Left hindlimb (tissue), 1 donor: ENCODE results near the gene OSER1.

Experiments used
- DNase-seq: peaks from one replicate; pipeline ENCODE4 v3.0.0-alpha.2; 2018

OSER1 gene

DNA sequence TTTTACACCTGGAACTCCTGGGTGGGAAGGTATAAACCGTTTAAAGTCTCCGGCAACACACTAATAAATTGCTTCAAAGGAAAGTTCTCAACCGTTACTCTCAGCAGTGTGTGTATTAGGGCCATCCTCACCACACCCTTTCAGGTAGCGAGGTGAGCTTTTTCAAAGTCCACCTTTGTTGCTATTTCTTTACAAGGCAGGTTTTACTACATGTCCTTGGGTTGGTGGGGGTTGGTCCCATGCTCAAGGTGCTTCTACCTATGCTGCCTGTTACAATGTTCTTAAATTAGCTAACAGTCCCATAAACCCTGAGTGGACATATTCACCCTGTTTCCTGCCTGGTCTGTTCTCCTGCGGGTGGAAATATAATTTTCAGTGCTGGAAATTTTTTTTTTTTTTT is 13.2 kb upstream of the OSER1 start:
- DNase-seq, result no peak

DNA sequence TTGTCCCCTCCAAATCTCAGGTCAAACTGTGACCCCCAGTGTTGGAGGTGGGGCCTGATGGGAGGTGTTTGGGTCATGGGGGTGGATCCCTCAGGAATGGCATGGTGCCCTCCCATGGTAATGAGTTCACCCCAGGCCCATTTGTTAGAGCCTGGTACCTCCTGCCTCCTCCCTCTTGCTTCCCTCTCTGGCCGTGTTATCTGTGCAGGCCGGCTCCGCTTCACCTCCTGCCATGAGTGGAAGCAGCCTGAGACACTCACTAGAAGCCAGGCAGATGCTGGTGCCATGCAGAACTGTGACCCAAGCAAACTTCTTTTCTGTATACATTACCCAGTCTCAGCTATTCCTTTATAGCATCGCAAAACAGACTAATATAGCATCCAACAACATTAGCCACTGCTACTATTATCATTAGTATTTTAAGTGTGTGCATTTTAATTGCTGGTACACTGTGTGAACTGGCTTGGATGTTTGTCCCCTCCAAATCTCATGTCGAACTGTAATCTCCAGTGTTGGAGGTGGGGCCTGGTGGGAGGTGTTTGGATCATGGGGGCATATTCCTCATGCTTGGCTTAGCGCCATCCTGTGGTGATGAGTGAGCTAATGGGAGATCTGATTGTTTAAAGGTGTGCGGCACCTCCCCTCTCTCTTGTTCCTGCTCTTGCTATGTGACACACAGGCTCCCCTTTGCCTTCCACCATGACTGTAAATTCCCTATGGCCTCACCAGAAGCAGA is 12.2 kb upstream of the OSER1 start:
- no peak for DNase-seq

DNA sequence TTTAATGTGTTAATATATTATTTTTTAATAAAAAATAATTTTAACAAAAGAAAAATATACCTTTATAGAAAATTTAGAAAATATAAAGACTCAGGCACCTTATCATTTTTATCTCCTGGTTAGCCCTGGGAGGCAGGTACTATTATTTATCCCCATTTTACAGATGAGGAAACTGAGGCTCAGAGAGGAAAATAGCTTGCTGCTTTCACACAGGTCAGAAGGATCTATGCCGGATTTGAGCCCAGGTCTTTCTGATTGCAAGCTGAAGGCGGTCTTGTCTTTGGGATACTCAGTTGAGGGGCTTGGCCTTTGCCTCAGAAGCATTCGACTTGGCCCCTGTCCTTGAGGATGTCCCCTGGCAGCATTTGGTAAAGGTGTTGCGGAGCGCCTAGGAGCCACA is 11.5 kb upstream of the OSER1 start:
- no peak for DNase-seq

DNA sequence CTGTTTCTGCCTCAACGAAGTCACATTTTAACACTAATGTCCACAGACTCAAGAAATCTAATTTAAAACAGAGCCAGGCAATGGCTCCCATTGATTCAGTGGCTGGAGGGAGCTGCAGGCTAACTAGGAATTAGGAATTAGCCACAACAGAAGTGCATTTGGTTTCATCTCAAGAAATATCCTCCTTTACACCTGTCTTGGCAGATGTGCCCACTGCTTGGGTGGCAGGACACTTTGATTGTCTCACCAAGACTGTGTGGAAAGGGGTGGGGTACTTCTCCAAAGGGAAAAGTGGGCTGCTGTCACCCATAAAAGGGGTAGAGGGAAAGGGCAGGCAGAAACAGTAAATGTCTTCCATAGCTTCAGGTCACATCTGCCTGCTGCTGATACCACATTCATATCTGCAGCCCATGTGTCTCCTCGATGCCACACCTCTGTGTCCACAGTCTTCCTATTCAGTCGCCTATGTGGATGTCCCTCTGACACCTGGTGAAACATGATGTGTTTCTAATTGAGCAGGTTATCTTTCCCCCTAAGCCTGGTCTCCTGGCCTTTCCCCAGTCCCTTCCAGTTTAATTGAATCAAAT is 10.9 kb upstream of the OSER1 start:
- no peak for DNase-seq

DNA sequence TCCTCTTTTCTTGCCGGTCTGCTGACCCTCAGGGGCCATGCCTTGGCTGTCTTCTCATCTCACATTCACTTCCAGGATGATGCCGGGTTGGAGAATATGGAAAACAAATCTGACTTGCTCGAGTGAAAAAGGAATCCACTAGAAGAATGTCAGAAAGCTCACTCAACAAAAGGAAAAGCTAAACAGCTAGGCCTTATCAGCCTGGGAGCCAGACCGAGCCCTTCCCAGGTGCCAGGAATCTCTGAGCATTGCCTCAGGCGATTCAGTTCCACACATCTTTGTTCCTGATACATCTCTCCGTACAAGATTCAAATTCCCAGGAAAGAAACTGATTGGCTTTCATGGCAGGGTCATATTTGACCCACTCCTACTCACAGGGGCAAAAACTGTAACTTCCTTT is 9.2 kb upstream of the OSER1 start:
- no peak for DNase-seq

DNA sequence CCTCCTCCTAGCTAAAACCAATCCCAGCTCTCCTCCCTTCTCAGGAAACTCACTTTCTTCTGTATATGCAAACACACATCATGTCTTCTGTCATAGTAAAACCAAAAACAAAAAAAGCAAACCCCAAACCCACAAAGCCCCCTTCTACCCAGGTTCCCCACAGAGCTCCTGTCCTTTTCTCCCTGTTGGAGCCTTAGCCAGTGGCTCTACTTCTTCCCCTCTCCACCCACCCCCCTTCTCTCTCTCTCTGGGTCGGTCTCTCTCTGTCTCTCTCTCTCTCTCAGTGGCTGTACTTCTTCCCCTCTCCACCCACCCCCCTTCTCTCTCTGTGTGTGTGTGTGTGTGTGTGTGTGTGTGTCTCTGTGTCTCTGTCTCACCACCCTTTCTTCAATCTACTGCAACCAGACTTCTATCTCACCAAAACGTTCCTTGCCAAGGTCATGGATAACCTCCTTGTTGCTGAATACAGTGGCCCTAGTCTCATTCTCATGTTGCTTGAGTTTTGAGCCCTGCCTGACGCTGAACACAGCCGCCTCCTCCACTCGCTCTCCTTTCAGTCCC is 8.7 kb upstream of the OSER1 start:
- DNase-seq, result no peak

DNA sequence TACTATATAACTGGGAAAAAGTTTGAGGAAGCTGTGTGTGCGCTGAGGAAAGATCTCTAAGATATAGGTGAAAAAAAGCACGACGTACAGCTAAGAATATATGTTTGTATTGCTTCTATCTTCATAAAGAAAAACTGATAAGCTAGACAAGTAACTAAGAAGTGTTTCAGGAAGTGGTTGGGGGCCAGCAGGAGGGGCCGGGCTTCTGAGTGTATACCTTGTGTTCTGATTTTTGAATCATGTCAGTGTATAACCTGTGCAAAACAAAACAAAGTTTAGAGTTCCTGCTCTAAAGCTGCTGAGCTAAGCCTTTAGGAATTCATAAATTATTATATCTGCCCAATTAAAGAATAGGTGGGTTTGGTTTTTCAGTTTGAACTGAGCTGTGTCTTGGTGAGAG is 7.9 kb upstream of the OSER1 start:
- no peak for DNase-seq

DNA sequence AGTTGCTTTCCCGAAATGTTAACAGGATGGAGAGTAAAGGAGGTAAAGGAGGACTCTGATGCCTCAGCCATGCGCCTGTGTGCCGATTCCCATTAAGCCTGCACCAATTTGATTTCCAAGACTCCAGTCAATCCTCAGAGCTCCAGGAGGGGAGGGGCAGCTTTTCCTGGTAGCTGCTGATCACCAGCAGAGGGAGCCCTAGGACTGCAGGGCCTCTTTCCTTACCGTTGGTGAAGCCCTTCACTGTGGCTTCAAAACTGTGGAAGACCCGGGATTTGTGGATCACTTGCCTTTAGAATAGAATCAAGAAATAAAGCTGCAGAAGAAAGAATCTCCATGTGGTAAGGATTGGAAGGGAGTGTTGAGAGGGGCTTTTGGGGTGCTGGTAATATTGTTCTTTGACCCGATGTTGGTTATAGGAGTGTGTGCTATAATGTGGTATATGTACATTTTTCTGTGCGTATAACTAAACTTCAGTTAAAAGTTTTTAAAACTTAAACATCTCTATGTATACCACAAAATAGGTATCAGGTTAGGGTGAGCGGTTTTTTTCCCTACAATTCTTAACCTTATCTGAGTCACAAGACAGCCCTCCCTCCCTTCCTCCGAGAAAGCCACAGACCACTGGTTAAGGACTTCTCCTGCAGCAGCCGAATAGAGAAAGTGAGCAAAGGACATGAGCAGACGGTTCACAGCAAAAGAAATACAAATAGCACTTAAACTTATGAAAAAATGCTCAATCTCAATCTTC is 6.9 kb upstream of the OSER1 start:
- DNase-seq, result no peak

DNA sequence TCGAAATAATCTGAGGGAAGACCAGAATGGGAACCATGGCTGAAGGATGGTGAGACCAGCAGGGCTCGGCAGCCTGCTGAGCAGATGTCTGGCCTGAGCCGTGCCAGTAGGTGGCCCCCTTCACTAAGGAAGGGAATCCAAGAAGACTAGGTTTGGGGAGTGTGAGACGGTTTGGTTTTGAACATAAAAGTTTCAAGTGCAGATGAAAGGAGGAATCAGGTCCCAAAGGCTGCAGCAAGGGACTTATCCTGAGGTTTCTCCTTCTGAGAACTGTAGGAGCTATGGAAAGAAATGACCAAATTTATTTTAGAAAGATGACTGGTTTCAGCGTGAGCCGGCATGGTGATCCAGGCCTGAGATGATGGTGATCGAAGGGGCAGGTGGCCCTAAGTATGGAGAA is 4.6 kb upstream of the OSER1 start:
- DNase-seq, result peak; percentile 61

DNA sequence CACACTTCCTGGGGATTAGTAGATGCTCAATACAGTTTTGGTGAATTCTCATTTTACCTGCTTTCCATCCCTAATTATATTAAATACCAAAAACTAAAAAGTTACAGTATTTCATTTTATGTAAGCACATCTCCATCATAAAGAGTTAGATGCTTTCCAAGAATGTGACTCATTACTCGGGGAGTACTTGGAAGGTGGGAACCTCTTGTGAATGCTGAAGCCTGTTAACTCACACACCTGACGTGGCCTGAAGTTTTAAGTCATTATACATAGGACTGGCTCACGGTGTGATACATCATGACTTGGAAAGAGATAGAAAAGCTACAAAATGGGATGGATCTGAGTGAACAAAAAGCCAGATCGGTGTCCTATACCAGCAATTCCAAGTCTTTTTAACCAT is 2.2 kb upstream of the OSER1 start:
- no peak for DNase-seq

DNA sequence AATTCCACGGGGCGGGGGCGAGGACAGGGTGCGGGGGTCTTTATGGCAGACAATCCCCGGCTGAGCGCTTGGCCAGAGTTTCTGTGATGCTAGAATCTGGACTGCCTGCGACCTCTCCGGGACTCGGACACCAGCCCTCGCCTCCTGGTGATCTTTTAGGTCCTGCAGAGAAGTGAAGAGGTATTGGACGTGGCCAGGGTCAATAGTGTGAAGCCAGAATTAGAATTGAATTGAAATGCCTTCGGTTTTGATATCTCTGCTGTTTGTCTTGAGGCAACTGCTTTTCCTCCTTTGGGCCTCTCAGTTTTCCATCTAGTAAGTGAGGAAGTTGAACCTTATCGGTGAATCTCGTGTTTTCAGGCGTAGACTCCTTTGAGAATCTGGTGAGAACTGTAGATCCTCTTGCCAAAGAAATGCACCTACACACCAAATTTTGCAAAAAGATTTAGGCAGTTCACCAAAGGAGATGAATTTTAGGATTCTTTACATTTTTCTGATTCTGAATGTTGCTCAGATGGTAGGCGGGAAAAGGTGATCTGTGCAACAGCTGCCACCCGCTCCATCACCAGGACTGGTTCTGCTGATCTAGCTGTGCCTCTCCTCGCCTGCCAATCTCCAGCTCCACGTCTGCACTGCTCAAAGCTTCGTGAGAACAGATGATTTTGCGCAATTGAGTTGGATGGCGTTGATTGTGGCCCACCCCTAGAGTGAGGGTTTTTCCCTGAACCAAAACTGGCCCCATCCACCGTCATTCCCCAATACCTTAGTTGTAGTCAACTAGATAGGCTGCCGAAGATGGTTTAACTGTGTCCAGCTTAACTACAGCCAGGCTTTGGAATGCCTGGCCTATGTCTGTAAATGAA is 837 bp upstream of the OSER1 start:
- no peak for DNase-seq

DNA sequence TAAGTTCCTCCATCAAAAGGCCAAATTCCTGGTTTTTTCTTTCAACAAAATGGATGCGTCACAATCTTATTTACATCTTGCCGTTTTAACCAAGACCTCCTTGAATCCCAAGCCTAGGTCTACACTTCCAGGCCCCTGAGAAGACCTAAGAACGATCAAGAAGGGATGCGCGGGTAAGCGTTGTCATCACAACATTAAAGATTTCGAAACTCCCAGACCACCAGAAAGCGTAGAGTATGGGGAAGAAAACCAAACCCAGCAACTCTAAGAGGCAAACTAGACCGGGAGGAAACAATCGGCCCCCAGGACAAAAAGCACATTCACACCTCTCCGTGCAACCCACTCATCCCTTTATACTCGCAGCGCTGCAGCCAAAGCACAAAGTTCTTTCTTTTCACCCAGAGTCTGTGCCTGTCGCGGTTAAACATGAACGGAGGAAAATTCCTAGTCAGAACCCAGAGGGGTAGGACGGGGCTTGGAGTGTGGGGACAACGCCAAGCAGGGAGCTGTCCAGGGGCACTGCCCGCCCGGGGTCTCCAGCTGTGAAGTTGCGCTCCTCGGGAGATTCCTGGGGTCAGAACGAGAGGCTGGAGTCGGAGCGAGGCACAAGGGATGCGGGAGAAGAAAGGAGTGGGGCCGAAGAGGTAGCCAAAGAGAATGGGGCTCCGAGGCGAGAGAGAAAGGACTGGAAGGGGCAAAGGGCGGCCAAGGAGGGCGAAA is 725 bp downstream of the OSER1 start:
- DNase-seq, result peak; percentile 42

DNA sequence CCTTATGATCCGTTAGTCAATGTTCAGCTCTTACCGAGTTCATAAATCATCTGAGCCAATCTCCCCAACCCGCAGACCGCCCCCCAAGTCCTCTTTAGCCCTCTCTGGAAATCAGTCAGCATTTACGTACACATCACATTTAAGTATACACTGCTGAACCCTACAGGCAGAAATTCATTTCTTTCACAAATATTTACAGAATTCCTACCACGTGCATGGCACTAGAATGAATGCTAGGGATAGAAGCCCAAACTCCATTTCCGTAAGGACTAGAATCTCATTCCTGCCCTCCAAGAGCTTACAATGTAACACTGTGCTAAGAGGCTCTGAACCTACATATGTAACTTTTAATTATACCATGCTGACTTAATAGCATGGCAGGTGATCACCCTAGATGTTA is 1.8 kb downstream of the OSER1 start:
- DNase-seq, result no peak

DNA sequence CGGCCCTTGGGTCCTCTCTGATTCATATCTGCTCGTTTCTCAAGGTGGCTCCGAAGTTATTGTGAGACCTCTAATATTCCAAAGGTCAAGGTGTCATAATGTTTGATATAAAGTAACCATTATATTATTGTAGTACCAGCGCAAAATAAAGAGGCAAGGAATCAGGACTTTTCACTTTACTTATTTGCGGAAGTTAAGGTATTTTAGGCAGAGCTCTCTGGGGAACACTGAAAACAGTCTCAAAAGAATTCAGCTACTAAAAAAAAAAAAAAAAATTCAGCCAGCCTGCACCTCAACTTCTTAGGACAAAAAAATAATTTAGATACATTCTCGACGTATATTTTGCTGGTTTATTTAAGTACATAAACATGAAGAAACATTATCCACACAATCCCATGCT is 2.4 kb downstream of the OSER1 start:
- DNase-seq, result no peak

DNA sequence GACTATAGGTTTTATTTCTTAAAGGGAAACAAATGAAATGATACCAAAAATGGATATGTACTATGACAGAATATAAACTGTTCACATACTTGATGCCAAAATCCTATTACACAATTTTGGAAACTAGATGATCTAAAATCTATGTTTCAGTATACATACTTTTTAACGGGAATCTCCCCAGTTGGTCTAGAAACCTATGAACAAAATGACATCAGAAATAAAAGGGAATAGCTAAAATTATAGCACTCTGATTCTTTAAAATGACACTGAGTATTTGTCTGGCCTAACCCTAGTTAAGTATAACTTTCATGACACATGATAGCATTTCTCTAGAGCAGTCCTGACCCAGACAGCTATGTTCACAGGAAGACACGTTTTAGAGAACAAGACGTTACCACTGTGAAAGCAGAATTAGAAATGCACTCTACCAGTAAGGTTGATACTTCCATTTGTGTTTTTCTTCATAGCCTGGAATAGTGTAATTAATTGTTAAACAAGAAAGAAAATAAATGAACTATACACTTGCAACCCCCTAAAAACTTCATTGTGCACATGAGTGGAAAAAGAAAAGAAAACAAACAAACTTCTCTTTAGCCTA is 3.3 kb downstream of the OSER1 start:
- DNase-seq, result no peak

DNA sequence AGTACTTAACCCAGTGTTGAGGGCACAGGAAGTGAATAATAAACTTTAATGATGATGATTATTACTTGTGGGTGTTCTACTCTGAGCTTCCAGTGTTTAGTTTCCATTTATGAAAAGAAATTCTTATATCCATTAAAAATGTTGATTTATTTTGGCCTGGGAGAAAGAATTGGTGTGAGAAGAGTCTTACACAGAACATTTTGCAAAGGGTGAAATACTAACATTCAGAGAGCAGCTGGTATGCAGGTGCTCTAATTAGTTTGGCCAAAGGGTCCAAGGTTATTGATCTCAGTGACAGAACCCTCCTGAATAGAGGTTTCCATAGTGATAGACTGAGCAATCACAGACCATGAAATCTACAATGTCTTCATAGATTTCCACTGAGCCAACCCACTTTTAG is 4.4 kb downstream of the OSER1 start:
- no peak for DNase-seq

DNA sequence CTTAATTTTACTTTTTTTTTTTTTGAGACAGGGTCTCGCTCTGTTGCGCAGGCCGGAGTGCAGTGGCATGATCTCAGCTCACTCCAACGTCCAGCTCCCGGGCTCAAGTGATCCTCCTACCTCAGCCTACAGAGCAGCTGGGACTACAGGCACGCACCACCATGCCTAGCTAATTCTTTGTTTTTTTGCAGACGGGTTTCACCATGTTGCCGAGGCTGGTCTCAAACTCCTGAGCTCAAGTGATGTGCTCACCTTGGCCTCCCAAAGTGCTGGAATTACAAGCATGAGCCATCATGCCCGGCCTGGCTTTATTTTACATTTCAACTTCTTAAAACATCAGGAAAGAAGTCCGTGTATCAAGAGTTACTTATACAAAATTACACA is 5.7 kb downstream of the OSER1 start:
- DNase-seq, result no peak

DNA sequence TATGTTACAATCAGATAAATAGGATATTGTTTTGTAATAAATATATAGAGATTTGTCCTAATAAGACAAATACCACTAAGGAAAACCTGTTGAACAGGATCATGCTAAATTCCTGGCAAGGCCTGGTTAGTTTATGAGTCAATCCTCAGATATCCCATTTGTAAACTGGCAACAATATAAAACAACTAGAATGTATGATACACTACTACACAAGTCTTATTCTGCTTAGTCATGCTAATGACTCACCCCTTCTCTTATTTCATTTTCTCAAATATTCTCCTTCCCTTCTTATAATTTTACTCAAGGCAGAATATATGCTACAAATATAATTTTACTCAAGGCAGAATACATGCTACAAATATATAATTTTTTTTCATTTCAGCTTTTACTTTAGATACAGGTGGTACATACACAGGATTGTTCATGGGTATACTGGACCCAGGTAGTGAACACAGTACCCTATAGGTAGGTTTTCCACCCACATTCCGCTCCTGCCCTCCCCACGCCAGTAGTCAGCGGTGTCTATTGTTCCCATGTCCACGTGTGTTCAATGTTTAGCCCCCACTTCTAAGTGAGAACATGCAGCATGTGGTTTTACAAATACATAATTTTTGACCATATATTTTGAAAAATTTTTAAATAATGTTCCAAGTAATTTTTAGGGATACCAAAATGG is 6.3 kb downstream of the OSER1 start:
- no peak for DNase-seq

DNA sequence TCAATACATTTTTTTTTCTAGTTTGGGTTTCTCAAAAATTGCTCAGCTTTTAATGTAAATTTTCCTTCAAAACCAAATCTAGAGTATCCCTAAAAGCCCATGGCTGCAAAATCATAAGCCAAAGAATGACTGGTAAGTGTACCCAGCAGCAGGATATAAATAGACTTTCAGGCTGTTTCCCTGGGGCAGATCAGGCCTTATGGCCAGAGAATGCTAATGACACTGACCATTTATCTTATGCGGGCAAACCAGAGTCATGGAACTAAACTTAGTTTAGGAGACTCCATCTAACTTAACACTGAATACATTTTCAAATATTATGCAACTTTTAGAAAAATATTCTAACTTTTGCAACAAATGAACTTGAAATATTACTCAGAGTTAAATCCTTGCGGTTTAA is 7.4 kb downstream of the OSER1 start:
- DNase-seq, result no peak

DNA sequence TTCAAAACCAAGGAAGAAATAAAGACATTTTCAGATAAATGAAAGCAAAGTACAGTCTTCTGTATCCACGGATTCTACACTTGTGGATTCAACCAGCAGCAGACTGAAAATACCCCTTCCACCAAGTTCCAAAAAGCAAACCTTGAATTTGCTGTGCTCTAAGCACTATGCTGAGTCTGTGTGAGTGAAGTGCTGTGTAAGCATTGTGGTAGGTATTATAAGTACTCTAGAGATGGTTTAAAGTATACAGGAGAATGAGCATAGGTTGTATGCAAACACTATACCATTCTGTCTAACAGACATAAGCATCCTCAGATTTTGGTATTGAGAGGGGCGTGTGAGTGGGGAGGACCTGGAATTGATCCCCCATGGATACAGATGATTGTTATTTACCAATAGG is 9.6 kb downstream of the OSER1 start:
- no peak for DNase-seq

DNA sequence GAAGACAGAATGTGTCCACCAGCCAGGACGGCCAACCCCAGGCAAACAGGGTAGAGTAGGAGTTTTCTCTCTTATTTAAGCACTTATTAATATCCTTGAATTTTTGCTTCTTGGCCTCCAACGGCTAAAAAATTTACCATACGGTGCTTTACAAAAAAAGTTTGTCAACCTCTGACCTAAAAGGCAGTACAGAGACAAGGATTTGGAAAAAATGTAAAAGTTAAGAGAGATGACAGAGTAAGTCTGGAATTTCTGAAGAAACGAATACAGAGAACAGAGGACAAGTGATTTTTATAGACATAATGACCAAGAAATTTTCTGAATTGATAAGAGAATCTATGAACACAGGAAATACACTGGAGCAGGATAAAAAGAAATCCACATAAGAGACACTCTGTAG is 10.2 kb downstream of the OSER1 start:
- no peak for DNase-seq
